Mesothelial cell of epicardium (in vitro differentiated cells): Measurements from ENCODE around the gene LRMDA. TPM values are rescaled to one million over a fixed set of nuclear protein-coding genes. Genes with fewer than 3 reads are reported as not detected.

Source experiments
- DNase-seq, 2 experiments: peaks; one replicate each; pipeline ENCODE4 v3.0.0; 2021; ENCODE audit warnings: low spot score in 2 of 2; ENCODE audit not compliant: unreplicated experiment in 2 of 2
- H3K27ac Mint-ChIP-seq: 2 replicates; pipeline ENCODE4 v1.8.0; 2021; ENCODE audit warnings: mixed read lengths
- H3K27me3 Mint-ChIP-seq: 2 replicates; pipeline ENCODE4 v1.8.0; 2021; ENCODE audit warnings: low read depth, mixed read lengths
- H3K36me3 Mint-ChIP-seq: 2 replicates; pipeline ENCODE4 v1.8.0; 2021; ENCODE audit warnings: mixed read lengths
- H3K4me1 Mint-ChIP-seq: 2 replicates; pipeline ENCODE4 v1.8.0; 2021; ENCODE audit warnings: mixed read lengths
- H3K4me3 Mint-ChIP-seq: 2 replicates; pipeline ENCODE4 v1.8.0; 2021; ENCODE audit warnings: mild to moderate bottlenecking, moderate library complexity, mixed read lengths
- H3K9me3 Mint-ChIP-seq: 2 replicates; pipeline ENCODE4 v1.8.0; 2021; ENCODE audit warnings: mixed read lengths
- CTCF ChIP-seq: fragments of 200-600 bp; sonication (generic); IDR thresholded peaks from one replicate; pipeline ENCODE4 v1.5.0; 2021; ENCODE audit warnings: antibody characterized with exemption; ENCODE audit not compliant: unreplicated experiment
- total RNA-seq: library from RNA; stranded (reverse); gene quantifications from 3 replicates; pipeline ENCODE4 v1.2.1, GENCODE V29; 2021

Gene LRMDA
- total RNA-seq, 1 donor from 2014 or later: 2.0 TPM

GRCh38 chr10:75649466-75649865 lies 218.0 kb downstream of the LRMDA start:
- H3K27me3 Mint-ChIP-seq: peaks cover 76% of the 10 kb centered on the region

GRCh38 chr10:75650648-75651047 lies 219.2 kb downstream of the LRMDA start:
- H3K4me1 Mint-ChIP-seq: peaks cover 43% of the 10 kb centered on the region
- no peak for TF ChIP-seq CTCF
- peaks cover 69% of the 10 kb centered on the region for H3K27me3 Mint-ChIP-seq
- H3K27ac Mint-ChIP-seq: no peak overlapping the region
- DNase-seq: no peak
- no peaks in the 10 kb centered on the region for H3K36me3 Mint-ChIP-seq
- no peak overlapping the region for H3K4me3 Mint-ChIP-seq
- H3K9me3 Mint-ChIP-seq: peaks cover 6% of the 10 kb centered on the region

More at GRCh38 chr10:75649466-75649865, 218.0 kb downstream of the LRMDA start:
- no peak for DNase-seq
- Mint-ChIP-seq H3K4me3 (no peak overlapping the region), H3K27ac (no peak overlapping the region), H3K4me1 (peaks cover 38% of the 10 kb centered on the region), H3K9me3 (peaks cover 6% of the 10 kb centered on the region), H3K36me3 (no peaks in the 10 kb centered on the region)
- no peak for TF ChIP-seq CTCF

GRCh38 chr10:75651417-75651816 lies 220.0 kb downstream of the LRMDA start:
- Mint-ChIP-seq H3K4me1 (peaks cover 39% of the 10 kb centered on the region), H3K9me3 (peaks cover 6% of the 10 kb centered on the region), H3K4me3 (no peak overlapping the region), H3K27me3 (peaks cover 68% of the 10 kb centered on the region), H3K36me3 (no peaks in the 10 kb centered on the region), H3K27ac (no peak overlapping the region)
- TF ChIP-seq CTCF: no peak
- DNase-seq: no peak

- Mint-ChIP-seq H3K27me3 (peaks cover 66% of the 10 kb centered on the region), H3K36me3 (no peaks in the 10 kb centered on the region), H3K4me1 (peaks cover 32% of the 10 kb centered on the region), H3K4me3 (no peak overlapping the region), H3K27ac (no peak overlapping the region), H3K9me3 (peaks cover 6% of the 10 kb centered on the region)
- no peak for TF ChIP-seq CTCF
- no peak for DNase-seq
Observed at GRCh38 chr10:75652146-75652740, 220.8 kb downstream of the LRMDA start.

GRCh38 chr10:75653761-75654160 lies 222.3 kb downstream of the LRMDA start:
- no peaks in the 10 kb centered on the region for H3K36me3 Mint-ChIP-seq
- H3K4me3 Mint-ChIP-seq: no peak overlapping the region
- peaks cover 35% of the 10 kb centered on the region for H3K4me1 Mint-ChIP-seq
- H3K27ac Mint-ChIP-seq: no peak overlapping the region
- no peak for TF ChIP-seq CTCF
- no peak for DNase-seq
- peaks cover 63% of the 10 kb centered on the region for H3K27me3 Mint-ChIP-seq
- H3K9me3 Mint-ChIP-seq: peaks cover 6% of the 10 kb centered on the region
